IPS DF 6.9 (cell line): ENCODE measurements around the gene FKBP14.
"Not testable (repeated sequence)": the region's sequence is repeated elsewhere in the genome, so short reads cannot be mapped to it uniquely, and the experiment has no call there.

Source experiments
- DNase-seq: peaks from one replicate; pipeline ENCODE4 v3.0.0-alpha.2; 2013; ENCODE audit warnings: low read depth, low spot score
- H3K27ac ChIP-seq: one replicate; pipeline ENCODE4 v1.5.1; 2013; ENCODE audit warnings: low read length, control low read depth
- H3K27me3 ChIP-seq: 2 replicates; pipeline ENCODE4 v1.6.1; 2013; ENCODE audit warnings: mild to moderate bottlenecking, low read length; ENCODE audit not compliant: control insufficient read depth, insufficient read depth
- H3K36me3 ChIP-seq: 2 replicates; pipeline ENCODE4 v1.6.1; 2013; ENCODE audit warnings: low read length; ENCODE audit not compliant: control insufficient read depth, insufficient read depth
- H3K4me1 ChIP-seq: 2 replicates; pipeline ENCODE4 v1.6.1; 2013; ENCODE audit warnings: low read length; ENCODE audit not compliant: control insufficient read depth, insufficient read depth
- H3K4me3 ChIP-seq: 2 replicates; pipeline ENCODE4 v1.5.1; 2013; ENCODE audit warnings: mild to moderate bottlenecking, low read length
- H3K9me3 ChIP-seq: 2 replicates; pipeline ENCODE4 v1.6.1; 2013; ENCODE audit warnings: low read length, inconsistent platforms; ENCODE audit not compliant: control insufficient read depth, insufficient read depth
- WGBS: extraction: QIAGEN DNeasy Blood & Tissue Kit; methylation state at CpG from one replicate; pipeline ENCODE4 v1.1.7; 2013; ENCODE audit warnings: mixed read lengths, missing lambda C conversion rate; ENCODE audit not compliant: insufficient read length, insufficient coverage; 5-methylcytosine and 5-hydroxymethylcytosine counted together

The FKBP14 gene

DNA sequence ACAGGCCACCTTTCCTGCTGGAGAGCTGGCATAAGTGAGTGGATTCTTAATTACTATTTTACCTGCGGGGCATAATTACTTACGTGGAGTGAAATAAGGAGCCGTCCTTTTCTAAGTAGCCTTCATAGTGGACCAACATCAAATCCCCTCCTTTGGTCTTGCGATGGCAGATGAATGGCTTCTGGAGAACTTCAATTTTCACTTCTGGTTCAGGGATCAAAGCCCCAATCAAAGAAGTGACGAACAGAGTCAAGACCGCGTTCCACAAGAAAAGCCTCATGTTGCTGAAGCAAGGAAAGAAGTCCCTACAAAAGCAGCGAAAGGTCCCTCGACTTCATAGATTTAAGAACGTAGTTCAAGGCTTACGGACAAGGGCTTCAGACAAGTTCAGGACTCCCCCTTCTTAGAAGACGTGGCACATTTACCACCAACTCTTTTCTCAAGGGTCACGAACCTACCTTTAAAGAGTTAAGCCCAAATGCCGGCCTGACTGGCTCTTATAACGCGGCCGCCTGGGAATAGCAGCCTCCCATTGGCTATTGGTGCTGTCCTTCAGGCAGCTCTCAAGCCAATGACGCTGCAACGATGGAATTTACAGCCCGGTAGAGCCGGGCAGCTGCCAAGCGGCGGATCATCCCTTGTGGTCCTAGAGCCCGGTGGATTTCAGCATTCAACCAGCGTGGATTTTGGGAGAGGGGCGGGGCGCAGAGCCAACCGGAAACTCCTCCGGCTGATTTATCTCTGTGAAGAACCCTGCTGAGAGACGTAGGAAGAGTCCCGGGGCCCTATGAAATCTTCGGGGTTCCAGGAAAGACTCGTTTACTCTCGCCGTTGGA is at the start of gene FKBP14:
Gene FKBP14 (minus strand): TSS at position 474 of the 836 bp plus-strand sequence. CDS start 194 bp downstream, at position 280.
- Histone ChIP-seq H3K36me3 (no peaks in the 10 kb centered on the region), H3K9me3 (no peaks in the 10 kb centered on the region), H3K4me1 (no peaks in the 10 kb centered on the region; the same call in 1 of the 2 replicates), H3K4me3 (peak within 1 kb of the TSS; percentile 97; the same call in 1 of the 2 replicates), H3K27ac (no peak within 1 kb of the TSS), H3K27me3 (no peaks in the 10 kb centered on the region)
- peak; percentile 100 for DNase-seq
- WGBS = no CpG with 5 or more reads among the region's 35 CpGs

GRCh38 chr7:30074422-30075030 is 48.0 kb upstream of the FKBP14 start:
- Histone ChIP-seq H3K27ac (no peak overlapping the region), H3K36me3 (peaks cover 3% of the 10 kb centered on the region; the same call in 1 of the 2 replicates), H3K9me3 (no peaks in the 10 kb centered on the region), H3K4me3 (no peak overlapping the region), H3K4me1 (no peaks in the 10 kb centered on the region), H3K27me3 (no peaks in the 10 kb centered on the region)
- no peak for DNase-seq
- no CpG with 5 or more reads among the region's 1 CpG for WGBS

- Histone ChIP-seq H3K27me3 (no peaks in the 10 kb centered on the region), H3K4me3 (no peak overlapping the region), H3K4me1 (no peaks in the 10 kb centered on the region), H3K9me3 (no peaks in the 10 kb centered on the region), H3K27ac (no peak overlapping the region), H3K36me3 (no peaks in the 10 kb centered on the region; the same call in 1 of the 2 replicates)
- no peak for DNase-seq
- no CpG with 5 or more reads among the region's 1 CpG for WGBS
Observed at GRCh38 chr7:30072735-30073134, 46.2 kb upstream of the FKBP14 start.

DNA sequence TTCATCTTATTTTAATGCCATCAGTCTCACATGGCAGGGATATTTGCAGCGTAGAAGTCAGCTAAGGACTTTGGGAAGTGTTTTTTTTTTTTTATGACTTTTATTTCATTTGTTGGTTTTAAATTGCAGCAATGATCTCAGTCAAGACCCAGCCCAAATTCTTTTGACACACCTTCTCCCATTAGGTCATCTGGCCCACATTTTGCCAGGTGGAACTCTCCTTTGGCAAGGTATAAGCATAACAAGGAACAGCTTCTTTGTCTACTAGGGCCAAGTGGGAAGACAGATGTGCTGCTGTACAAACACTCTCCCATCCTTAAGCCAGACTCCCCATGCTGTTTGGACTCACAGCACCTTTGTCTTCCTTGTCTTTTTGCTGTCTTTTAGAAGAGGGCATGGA is 43.5 kb upstream of the FKBP14 start:
- Histone ChIP-seq H3K27ac (no peak overlapping the region), H3K4me3 (no peak overlapping the region), H3K27me3 (no peaks in the 10 kb centered on the region), H3K4me1 (no peaks in the 10 kb centered on the region), H3K9me3 (no peaks in the 10 kb centered on the region), H3K36me3 (peaks cover 3% of the 10 kb centered on the region; the same call in 1 of the 2 replicates)
- no peak for DNase-seq
- WGBS = no CpG with 5 or more reads among the region's 1 CpG

- Histone ChIP-seq H3K9me3 (no peaks in the 10 kb centered on the region), H3K4me1 (no peaks in the 10 kb centered on the region), H3K27ac (no peak overlapping the region), H3K4me3 (no peak overlapping the region), H3K36me3 (peaks cover 4% of the 10 kb centered on the region; the same call in 1 of the 2 replicates), H3K27me3 (no peaks in the 10 kb centered on the region)
- no peak for DNase-seq
- WGBS = no CpG with 5 or more reads among the region's 5 CpGs
Observed at GRCh38 chr7:30069096-30069867, 42.8 kb upstream of the FKBP14 start.

GRCh38 chr7:30068117-30068516 is 41.6 kb upstream of the FKBP14 start:
- DNase-seq = no peak
- no peaks in the 10 kb centered on the region for H3K4me1 ChIP-seq
- no peaks in the 10 kb centered on the region for H3K9me3 ChIP-seq
- H3K4me3 ChIP-seq = no peak overlapping the region
- no peaks in the 10 kb centered on the region for H3K27me3 ChIP-seq
- H3K36me3 ChIP-seq = peaks cover 4% of the 10 kb centered on the region; the same call in 1 of the 2 replicates
- no peak overlapping the region for H3K27ac ChIP-seq

DNA sequence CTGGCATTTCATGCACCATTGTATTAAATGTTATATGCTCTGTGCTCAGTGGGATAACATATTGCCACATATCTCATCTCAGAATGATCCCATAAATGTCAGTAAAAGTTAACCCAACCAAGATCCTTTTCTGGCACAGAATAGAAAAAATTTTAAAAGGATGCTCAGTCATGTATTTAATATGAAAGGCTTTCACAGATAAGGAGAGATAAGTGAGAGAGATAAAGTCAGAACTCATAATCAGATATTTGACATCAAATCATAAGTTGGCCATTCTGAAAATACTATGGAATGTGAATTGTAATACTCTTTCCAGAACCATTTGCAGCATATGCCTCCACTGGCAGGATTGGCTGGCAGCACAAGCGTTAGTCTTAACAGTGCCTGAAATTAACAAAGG is 40.2 kb upstream of the FKBP14 start:
- no peak for DNase-seq
- H3K9me3 ChIP-seq = no peaks in the 10 kb centered on the region
- no peaks in the 10 kb centered on the region for H3K4me1 ChIP-seq
- no peaks in the 10 kb centered on the region for H3K27me3 ChIP-seq
- peaks cover 4% of the 10 kb centered on the region; the same call in 1 of the 2 replicates for H3K36me3 ChIP-seq
- no CpG with 5 or more reads among the region's 1 CpG for WGBS
- H3K4me3 ChIP-seq = no peak overlapping the region
- H3K27ac ChIP-seq = no peak overlapping the region

GRCh38 chr7:30065746-30066145 is 39.2 kb upstream of the FKBP14 start:
- WGBS = no CpG with 5 or more reads among the region's 3 CpGs
- Histone ChIP-seq H3K4me3 (no peak overlapping the region), H3K4me1 (no peaks in the 10 kb centered on the region), H3K36me3 (peaks cover 4% of the 10 kb centered on the region; the same call in 1 of the 2 replicates), H3K9me3 (no peaks in the 10 kb centered on the region), H3K27ac (no peak overlapping the region), H3K27me3 (no peaks in the 10 kb centered on the region)
- DNase-seq = no peak

GRCh38 chr7:30062587-30062986 is 36.1 kb upstream of the FKBP14 start:
- Histone ChIP-seq H3K9me3 (no peaks in the 10 kb centered on the region), H3K4me3 (no peak overlapping the region), H3K4me1 (no peaks in the 10 kb centered on the region), H3K36me3 (peaks cover 4% of the 10 kb centered on the region; the same call in 1 of the 2 replicates), H3K27ac (no peak overlapping the region), H3K27me3 (no peaks in the 10 kb centered on the region)
- WGBS = no CpG with 5 or more reads among the region's 1 CpG
- DNase-seq = no peak

GRCh38 chr7:30061786-30062185 is 35.3 kb upstream of the FKBP14 start:
- H3K27me3 ChIP-seq, H3K27ac ChIP-seq, H3K4me1 ChIP-seq, DNase-seq, H3K4me3 ChIP-seq, H3K9me3 ChIP-seq, H3K36me3 ChIP-seq: not testable (repeated sequence)
- no CpG with 5 or more reads among the region's 3 CpGs for WGBS
